ENCODE results near the gene CHRNA3. TPM values are rescaled to one million over a fixed set of nuclear protein-coding genes. Genes with fewer than 3 reads are reported as not detected.
"Not testable (repeated sequence)": the region's sequence is repeated elsewhere in the genome, so short reads cannot be mapped to it uniquely, and the experiment has no call there.

The CHRNA3 gene
- total RNA-seq, 4 donors from 2014 or later = 0.08 to 1.2 (median 0.58) TPM

GRCh38 chr15:78618064-78618463 is 2.7 kb downstream of the CHRNA3 start:
- intact Hi-C loops (cut with DNase I; ENCODE audit: low total_unique reads) = loop anchor here (5.0 kb wide), 1 partner anchor 89 kb away; no protein-coding TSS in a partner anchor
- 81 to 89% methylated on average over 8 of the region's 8 CpGs for WGBS, 2 donors
- no peak for TF ChIP-seq CTCF (IDR thresholded peaks at IDR 0.05)
- TF ChIP-seq POLR2A (IDR thresholded peaks at IDR 0.05) = no peak
- H3K4me3 ChIP-seq (ENCODE audit: low read depth, poor library complexity, severe bottlenecking) = no peak overlapping the region
- DNase-seq (ENCODE audit: low spot score in 2 of 2) = peak in 1 of 2 donors; percentile 70

DNA sequence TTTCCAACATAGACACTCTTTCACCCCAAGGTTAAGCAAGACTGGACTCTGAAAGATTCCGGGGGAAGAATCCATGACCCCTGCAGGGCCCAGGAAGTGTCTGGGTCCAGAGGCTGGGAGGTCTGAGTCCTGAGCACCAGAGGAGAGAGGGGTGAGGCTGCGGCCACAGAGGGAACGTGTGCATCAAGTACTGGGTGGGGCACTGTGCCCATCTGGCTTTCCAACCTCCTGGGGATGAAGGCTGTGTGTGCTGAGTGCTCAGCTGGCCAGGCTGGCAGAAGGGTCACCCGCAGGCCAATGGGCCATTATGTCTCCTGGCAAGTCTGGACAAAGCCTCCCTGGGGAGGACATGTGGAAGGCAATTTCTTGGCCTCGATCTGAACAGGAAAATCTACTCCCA is 3.3 kb downstream of the CHRNA3 start:
- DNase-seq (ENCODE audit: low spot score in 2 of 2) = peak in 1 of 2 donors; percentile 69
- WGBS, 2 donors = 79 to 84% methylated on average over 5 of the region's 5 CpGs
- TF ChIP-seq CTCF (IDR thresholded peaks at IDR 0.05) (no peak), POLR2A (IDR thresholded peaks at IDR 0.05) (no peak)
- intact Hi-C loops (cut with DNase I; ENCODE audit: low total_unique reads) = loop anchor here (5.0 kb wide), 1 partner anchor 90 kb away; no protein-coding TSS in a partner anchor
- no peak overlapping the region for H3K4me3 ChIP-seq (ENCODE audit: low read depth, poor library complexity, severe bottlenecking)

DNA sequence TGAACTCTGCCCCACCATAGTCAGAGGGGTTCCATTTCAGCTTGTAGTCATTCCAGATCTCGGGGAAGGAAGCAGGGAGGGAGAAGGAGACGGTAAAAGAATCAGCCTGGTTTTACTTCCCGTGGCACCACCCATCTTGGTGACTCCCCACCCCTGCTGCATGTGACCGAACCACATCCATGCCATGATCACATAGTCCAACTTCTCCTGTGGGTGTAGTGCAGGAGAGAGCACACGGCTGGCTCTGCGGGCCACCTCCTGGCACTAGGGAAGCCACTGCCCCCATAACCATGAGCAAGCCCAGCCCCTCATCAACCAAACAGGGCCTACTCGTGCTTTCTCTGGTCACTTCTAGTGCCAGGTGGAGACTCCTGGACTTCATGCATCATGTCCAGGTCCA is 3.7 kb downstream of the CHRNA3 start:
- TF ChIP-seq POLR2A (IDR thresholded peaks at IDR 0.05) (no peak), CTCF (IDR thresholded peaks at IDR 0.05) (no peak)
- intact Hi-C loops (cut with DNase I; ENCODE audit: low total_unique reads) = loop anchor here (5.0 kb wide), 1 partner anchor 90 kb away; no protein-coding TSS in a partner anchor
- no peak overlapping the region for H3K4me3 ChIP-seq (ENCODE audit: low read depth, poor library complexity, severe bottlenecking)
- 70 to 78% methylated on average over 7 of the region's 7 CpGs for WGBS, 2 donors
- DNase-seq (ENCODE audit: low spot score in 2 of 2) = peak in 1 of 2 donors; percentile 57

DNA sequence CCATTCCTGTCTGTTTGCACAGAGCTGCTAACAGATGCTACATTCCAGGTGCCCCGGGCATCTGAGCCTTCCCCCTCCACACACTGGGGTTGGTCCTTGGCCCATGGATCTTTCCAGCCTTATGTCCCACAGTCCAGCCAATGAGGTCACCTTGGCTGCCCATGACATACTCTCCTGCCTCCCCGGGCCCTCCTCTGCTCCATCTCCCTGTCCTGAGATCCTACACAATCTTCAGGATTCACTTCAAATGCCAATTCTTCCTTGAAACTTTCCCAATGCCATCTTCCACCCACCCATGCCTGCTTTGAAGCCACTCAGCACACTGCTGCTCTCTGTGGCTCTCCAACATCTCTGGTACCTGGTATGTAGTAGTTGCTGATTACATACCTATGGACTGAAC is 4.3 kb downstream of the CHRNA3 start:
- TF ChIP-seq CTCF (IDR thresholded peaks at IDR 0.05) = no peak
- 87 to 92% methylated on average over 2 of the region's 2 CpGs for WGBS, 2 donors
- intact Hi-C loops (cut with DNase I; ENCODE audit: low total_unique reads) = loop anchor here (5.0 kb wide), 1 partner anchor 91 kb away; no protein-coding TSS in a partner anchor
- H3K4me3 ChIP-seq (ENCODE audit: low read depth, poor library complexity, severe bottlenecking) = no peak overlapping the region
- peak in 1 of 2 donors; percentile 45 for DNase-seq (ENCODE audit: low spot score in 2 of 2)

GRCh38 chr15:78615151-78615589 is 5.6 kb downstream of the CHRNA3 start:
- peak in 1 of 2 donors; percentile 70 for DNase-seq (ENCODE audit: low spot score in 2 of 2)
- intact Hi-C loops (cut with DNase I; ENCODE audit: low total_unique reads) = loop anchor here (5.0 kb wide), 1 partner anchor 92 kb away; no protein-coding TSS in a partner anchor
- 82 to 90% methylated on average over 2 to 3 of the region's 3 CpGs for whole genome bisulfite sequencing, 2 donors
- no peak overlapping the region for H3K4me3 ChIP-seq (ENCODE audit: low read depth, poor library complexity, severe bottlenecking)
- no peak for TF ChIP-seq POLR2A (IDR thresholded peaks at IDR 0.05)
- no peak for TF ChIP-seq CTCF (IDR thresholded peaks at IDR 0.05)

GRCh38 chr15:78614021-78614420 is 6.8 kb downstream of the CHRNA3 start:
- 40 to 54% methylated on average over 3 of the region's 3 CpGs for WGBS, 2 donors
- TF ChIP-seq CTCF (IDR thresholded peaks at IDR 0.05) = no peak
- no peak for TF ChIP-seq POLR2A (IDR thresholded peaks at IDR 0.05)
- intact Hi-C loops (cut with DNase I; ENCODE audit: low total_unique reads) = no loop called here

DNA sequence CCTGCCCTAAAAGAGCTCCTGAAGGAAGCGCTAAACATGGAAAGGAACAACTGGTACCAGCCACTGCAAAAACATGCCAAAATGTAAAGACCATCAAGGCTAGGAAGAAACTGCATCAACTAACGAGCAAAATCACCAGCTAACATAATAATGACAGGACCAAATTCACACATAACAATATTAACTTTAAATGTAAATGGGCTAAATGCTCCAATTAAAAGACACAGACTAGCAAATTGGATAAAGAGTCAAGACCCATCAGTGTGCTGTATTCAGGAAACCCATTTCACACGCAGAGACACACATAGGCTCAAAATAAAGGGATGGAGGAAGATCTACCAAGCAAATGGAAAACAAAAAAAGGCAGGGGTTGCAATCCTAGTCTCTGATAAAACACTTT is 11.2 kb downstream of the CHRNA3 start:
- WGBS, 2 donors = 90% methylated on average over 3 of the region's 3 CpGs
- H3K4me3 ChIP-seq (ENCODE audit: low read depth, poor library complexity, severe bottlenecking); DNase-seq (ENCODE audit: low spot score in 2 of 2); intact Hi-C loops (cut with DNase I; ENCODE audit: low total_unique reads): not testable (repeated sequence)

More at GRCh38 chr15:78614021-78614420, 6.8 kb downstream of the CHRNA3 start:
- DNase-seq (ENCODE audit: low spot score in 2 of 2) = no peak
- no peak overlapping the region for H3K4me3 ChIP-seq (ENCODE audit: low read depth, poor library complexity, severe bottlenecking)
